Left ventricle myocardium inferior (tissue), 1 donor: Measurements from ENCODE around the gene RBP5. TPM values are rescaled to one million over a fixed set of nuclear protein-coding genes. Genes with fewer than 3 reads are reported as not detected.

Experiments used
- DNase-seq: peaks from one replicate; pipeline ENCODE4 v3.0.0-alpha.2; 2020
- H3K27ac ChIP-seq: fragments of 200-600 bp; replicated peaks from 2 replicates; pipeline ENCODE4 v1.8.0; 2021
- H3K27me3 ChIP-seq: fragments of 200-600 bp; 2 replicates; pipeline ENCODE4 v1.8.0; 2021; ENCODE audit warnings: low read depth
- H3K36me3 ChIP-seq: fragments of 200-600 bp; 2 replicates; pipeline ENCODE4 v1.8.0; 2021
- H3K4me1 ChIP-seq: fragments of 200-600 bp; 2 replicates; pipeline ENCODE4 v1.8.0; 2021
- H3K4me3 ChIP-seq: fragments of 200-600 bp; 2 replicates; pipeline ENCODE4 v1.8.0; 2021; ENCODE audit warnings: mild to moderate bottlenecking, moderate library complexity
- H3K9me3 ChIP-seq: fragments of 200-600 bp; replicated peaks from 2 replicates; pipeline ENCODE4 v1.8.0; 2021
- intact Hi-C: fragments of 100-400 bp; cut with micrococcal nuclease; formaldehyde crosslinking; loops from one replicate; pipeline ENCODE4 v1.11.0; 2022
- total RNA-seq: library from RNA; stranded (reverse); fragmentation: NEBNext Ultra II Directional; extraction: Animal tissue kit (Norgen Biotek cat#: 25700); gene quantifications from one replicate; pipeline ENCODE4 v1.2.1, GENCODE V29; 2021
- TF ChIP-seq, protein P1 (sequence below): fragments of 200-600 bp; IDR thresholded peaks from 2 replicates; pipeline ENCODE4 v1.8.0; 2021; ENCODE audit warnings: antibody characterized with exemption, mild to moderate bottlenecking, borderline replicate concordance
- donor health status: DM: no; HTN: yes; CAD: no; lungs with severe emphysema.

RBP5 gene
- total RNA-seq, 1 donor from 2014 or later: 0.47 TPM

DNA sequence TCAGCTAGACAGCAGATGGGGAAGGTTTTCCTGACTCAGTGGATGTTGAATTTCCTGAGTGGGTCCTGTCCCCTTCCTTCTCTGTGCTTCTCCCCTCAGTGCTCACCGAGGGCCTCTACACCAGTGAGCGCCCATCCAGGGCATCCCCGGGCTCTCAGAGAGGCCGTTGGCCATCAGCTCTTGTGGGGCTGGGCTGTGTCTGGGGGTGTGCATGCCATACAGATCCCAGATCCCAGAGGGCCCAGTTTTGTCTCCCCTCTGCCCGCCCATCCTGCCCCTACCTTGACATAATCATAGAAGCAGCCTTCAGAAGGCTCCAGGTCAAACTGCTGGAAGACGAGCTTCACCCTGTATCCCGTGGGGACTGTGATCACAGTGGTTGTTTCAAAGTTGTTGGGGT, 37.5 kb downstream of the RBP5 start:
- Histone ChIP-seq H3K9me3 (no peaks in the 10 kb centered on the region), H3K4me1 (peaks cover 26% of the 10 kb centered on the region), H3K27ac (peak overlapping the region; percentile 74), H3K4me3 (peak overlapping the region; percentile 66), H3K36me3 (peaks cover 20% of the 10 kb centered on the region), H3K27me3 (no peaks in the 10 kb centered on the region)
- no peak for DNase-seq
- TF ChIP-seq, protein P1, sequence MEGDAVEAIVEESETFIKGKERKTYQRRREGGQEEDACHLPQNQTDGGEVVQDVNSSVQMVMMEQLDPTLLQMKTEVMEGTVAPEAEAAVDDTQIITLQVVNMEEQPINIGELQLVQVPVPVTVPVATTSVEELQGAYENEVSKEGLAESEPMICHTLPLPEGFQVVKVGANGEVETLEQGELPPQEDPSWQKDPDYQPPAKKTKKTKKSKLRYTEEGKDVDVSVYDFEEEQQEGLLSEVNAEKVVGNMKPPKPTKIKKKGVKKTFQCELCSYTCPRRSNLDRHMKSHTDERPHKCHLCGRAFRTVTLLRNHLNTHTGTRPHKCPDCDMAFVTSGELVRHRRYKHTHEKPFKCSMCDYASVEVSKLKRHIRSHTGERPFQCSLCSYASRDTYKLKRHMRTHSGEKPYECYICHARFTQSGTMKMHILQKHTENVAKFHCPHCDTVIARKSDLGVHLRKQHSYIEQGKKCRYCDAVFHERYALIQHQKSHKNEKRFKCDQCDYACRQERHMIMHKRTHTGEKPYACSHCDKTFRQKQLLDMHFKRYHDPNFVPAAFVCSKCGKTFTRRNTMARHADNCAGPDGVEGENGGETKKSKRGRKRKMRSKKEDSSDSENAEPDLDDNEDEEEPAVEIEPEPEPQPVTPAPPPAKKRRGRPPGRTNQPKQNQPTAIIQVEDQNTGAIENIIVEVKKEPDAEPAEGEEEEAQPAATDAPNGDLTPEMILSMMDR: no peak
- intact Hi-C loops: no loop called here

DNA sequence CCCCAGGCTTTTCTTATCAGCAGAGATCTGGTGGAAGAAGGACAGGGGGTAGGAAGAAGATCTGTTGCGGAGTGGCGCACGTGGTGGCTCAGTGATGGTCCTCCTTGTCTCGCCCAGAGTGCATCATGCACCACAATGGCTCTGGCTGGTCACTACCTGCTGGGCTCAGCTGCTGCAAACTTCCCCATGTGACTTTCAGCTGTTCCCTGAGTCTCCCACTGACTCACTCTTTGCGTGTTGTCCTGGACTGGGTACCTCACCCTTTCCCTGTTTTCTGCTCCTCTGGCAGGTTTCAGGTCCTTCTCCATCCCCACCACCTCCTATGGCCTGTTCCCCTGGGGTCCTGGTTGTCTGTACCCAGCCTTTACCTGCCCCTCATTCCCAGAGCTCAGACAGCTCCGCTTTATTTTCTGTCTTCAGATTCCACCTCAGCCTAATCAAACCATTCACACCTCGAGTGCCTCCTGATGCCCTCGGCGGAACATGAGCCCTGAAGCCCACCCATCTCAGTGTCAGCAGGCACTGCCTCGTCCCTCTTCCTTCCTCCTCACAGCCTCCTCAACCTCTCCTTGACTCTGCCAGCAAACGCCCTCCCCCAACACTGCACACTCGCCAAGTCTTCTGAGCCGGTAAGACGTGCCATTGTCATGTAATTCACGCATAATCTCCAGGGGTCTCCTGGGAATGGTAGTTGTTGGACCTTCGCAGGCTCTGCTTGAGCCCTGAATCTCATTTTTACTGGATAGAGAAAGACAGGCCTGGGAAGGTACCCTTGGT, 38.3 kb downstream of the RBP5 start:
- Histone ChIP-seq H3K27me3 (no peaks in the 10 kb centered on the region), H3K4me1 (peaks cover 26% of the 10 kb centered on the region), H3K27ac (peak overlapping the region; percentile 74), H3K9me3 (no peaks in the 10 kb centered on the region), H3K36me3 (peaks cover 27% of the 10 kb centered on the region), H3K4me3 (peak overlapping the region; percentile 66)
- intact Hi-C loops: no loop called here
- TF ChIP-seq, protein P1: no peak
- DNase-seq: peak; percentile 16

DNA sequence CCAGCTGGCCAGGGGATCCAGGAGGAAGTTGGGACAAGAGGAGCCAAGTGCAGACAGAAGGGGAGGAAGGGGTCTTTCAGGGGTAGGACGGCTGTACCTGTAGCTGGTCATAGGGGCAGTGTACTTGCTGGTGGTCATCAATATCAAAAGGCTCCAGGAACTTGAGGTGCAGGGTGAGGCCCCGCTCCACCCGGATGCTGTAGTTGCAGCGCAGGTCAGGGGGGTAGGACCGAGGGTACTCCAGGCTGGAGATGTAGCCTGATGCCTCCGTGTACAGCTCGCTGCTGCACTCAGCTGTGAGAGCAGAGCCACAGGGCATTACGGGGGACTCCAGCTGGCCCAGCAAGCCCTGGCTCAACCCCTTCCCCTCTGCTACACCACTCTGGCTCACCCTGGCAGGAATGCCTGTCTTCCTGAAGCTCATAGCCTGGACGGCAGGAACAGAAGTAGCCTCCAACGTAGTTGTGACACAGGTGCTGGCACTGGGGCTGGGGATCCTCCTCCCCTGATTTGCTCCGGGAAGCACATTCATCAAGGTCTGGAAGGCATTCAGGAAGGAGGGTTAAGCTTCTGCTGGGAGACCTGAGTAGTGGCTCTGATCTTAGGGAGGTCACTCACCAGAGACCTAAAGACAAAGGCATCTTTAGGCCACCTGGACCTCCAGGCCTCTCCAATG, 39.4 kb downstream of the RBP5 start:
- intact Hi-C loops: no loop called here
- DNase-seq: peak; percentile 8
- TF ChIP-seq, protein P1: no peak
- Histone ChIP-seq H3K27ac (peak overlapping the region; percentile 74), H3K9me3 (no peaks in the 10 kb centered on the region), H3K27me3 (no peaks in the 10 kb centered on the region), H3K4me1 (peaks cover 26% of the 10 kb centered on the region), H3K4me3 (peak overlapping the region; percentile 66), H3K36me3 (peaks cover 35% of the 10 kb centered on the region)

DNA sequence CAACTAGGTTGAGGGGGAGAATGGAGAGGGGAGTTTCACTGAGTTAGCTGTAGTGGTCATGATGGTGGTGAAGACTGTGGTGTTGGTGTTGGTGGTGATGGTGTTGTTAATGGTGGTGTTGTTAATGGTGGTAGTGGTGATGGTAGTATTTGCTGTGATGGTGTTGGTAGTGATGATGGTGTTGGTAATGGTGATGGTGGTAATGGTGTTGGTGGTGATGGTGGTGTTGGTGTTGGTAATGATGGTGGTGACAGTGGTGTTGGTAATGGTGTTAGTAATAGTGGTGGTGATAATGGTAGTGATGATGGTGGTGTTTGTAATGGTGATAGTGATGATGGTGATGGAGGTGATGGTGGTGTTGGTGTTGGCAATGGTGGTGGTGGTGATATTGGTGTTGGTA, 45.6 kb downstream of the RBP5 start:
- no peak overlapping the region for H3K27ac ChIP-seq
- TF ChIP-seq, protein P1: no peak
- H3K9me3 ChIP-seq: no peaks in the 10 kb centered on the region
- no peaks in the 10 kb centered on the region for H3K27me3 ChIP-seq
- no peak overlapping the region for H3K4me3 ChIP-seq
- no peak for DNase-seq
- intact Hi-C loops: no loop called here
- H3K36me3 ChIP-seq: peaks cover 47% of the 10 kb centered on the region
- H3K4me1 ChIP-seq: peaks cover 2% of the 10 kb centered on the region

DNA sequence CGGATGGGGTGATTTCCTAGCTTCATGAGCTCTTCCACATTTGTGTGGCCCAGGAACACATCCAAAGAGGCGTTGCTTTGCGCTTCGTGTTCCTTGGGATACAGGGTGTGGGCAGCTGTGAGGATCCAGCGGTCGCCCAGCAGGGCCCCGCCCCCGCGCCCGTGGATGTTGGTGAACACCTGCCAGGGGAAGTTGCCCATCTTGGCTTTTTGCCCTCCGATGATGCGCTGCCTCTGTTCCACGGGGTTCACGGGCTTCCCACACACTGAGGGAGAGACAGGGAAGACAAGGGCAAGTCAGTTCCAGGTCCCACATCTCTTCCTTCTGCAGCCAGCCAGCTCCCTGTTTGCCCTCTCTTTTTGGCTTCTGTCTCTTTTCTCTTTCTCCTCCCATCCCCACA, 47.7 kb downstream of the RBP5 start:
- intact Hi-C loops: no loop called here
- Histone ChIP-seq H3K27ac (no peak overlapping the region), H3K36me3 (peaks cover 43% of the 10 kb centered on the region), H3K4me1 (peaks cover 2% of the 10 kb centered on the region), H3K4me3 (no peak overlapping the region), H3K9me3 (no peaks in the 10 kb centered on the region), H3K27me3 (no peaks in the 10 kb centered on the region)
- TF ChIP-seq, protein P1: no peak
- no peak for DNase-seq
